H1 (cell line): Measurements from ENCODE around the gene TGFB2. TPM values are rescaled to one million over a fixed set of nuclear protein-coding genes. Genes with fewer than 3 reads are reported as not detected.

ENCODE experiments used
- CTCF ChIA-PET: fragments of 300-600 bp; sonication (Branson Sonifier 250); formaldehyde crosslinking; loops from one replicate; lab custom pipeline; 2021; ENCODE audit not compliant: partially characterized antibody; lab: Charles Lee
- POLR2A ChIA-PET: fragments of 300-600 bp; sonication (Branson Sonifier 250); formaldehyde crosslinking; loops from one replicate; lab custom pipeline; 2021; ENCODE audit warnings: inconsistent platforms; ENCODE audit not compliant: partially characterized antibody; lab: Charles Lee
- DNase-seq, 2 experiments: peaks; one replicate each; pipeline versions ENCODE4 v3.0.0 to v3.0.0-alpha.2; 2010 to 2022; ENCODE audit warnings: low spot score in 2 of 2, low read depth in 1 of 2, mixed read lengths in 1 of 2
- FAIRE-seq: peaks from 2 replicates; lab custom pipeline; 2011; peaks lifted over from hg19 to GRCh38; lab: Jason Lieb, UNC
- H2AFZ ChIP-seq: 2 replicates; pipeline ENCODE4 v1.8.1; 2012; ENCODE audit warnings: low read length, inconsistent platforms
- H2AK5ac ChIP-seq: 2 replicates; pipeline ENCODE4 v1.6.1; 2013; ENCODE audit warnings: low read depth, low read length
- H2BK120ac ChIP-seq: replicated peaks from 2 replicates; pipeline ENCODE3; 2013; ENCODE audit warnings: low read depth, low read length, inconsistent platforms
- H2BK12ac ChIP-seq: 2 replicates; pipeline ENCODE4 v1.6.1; 2013; ENCODE audit warnings: low read depth, low read length
- H2BK15ac ChIP-seq: 2 replicates; pipeline ENCODE4 v1.6.1; 2013; ENCODE audit warnings: low read length
- H2BK20ac ChIP-seq: 2 replicates; pipeline ENCODE4 v1.6.1; 2013; ENCODE audit warnings: low read length
- H2BK5ac ChIP-seq: 2 replicates; pipeline ENCODE4 v1.6.1; 2013; ENCODE audit warnings: low read depth, low read length
- H3K14ac ChIP-seq: 2 replicates; pipeline ENCODE4 v1.6.1; 2013; ENCODE audit warnings: inconsistent platforms; ENCODE audit not compliant: insufficient read length
- H3K18ac ChIP-seq: 2 replicates; pipeline ENCODE4 v1.6.1; 2013; ENCODE audit warnings: low read length; ENCODE audit errors: extremely low read depth
- H3K23ac ChIP-seq: 2 replicates; pipeline ENCODE4 v1.6.1; 2013; ENCODE audit warnings: inconsistent platforms; ENCODE audit not compliant: insufficient read length
- H3K23me2 ChIP-seq: 2 replicates; pipeline ENCODE4 v1.6.1; 2013; ENCODE audit warnings: low read depth, low read length
- H3K27ac ChIP-seq: 2 replicates; pipeline ENCODE4 v1.6.1; 2011; ENCODE audit warnings: low read depth, low read length, inconsistent platforms
- H3K27me3 ChIP-seq, 4 experiments: replicated peaks in 1 of 4; 1 replicate in 1 of 4; 2 replicates in 3 of 4; pipeline versions ENCODE4 v1.6.1 to v1.8.1; 2011 to 2013; ENCODE audit warnings: low read length in 3 of 4, mild to moderate bottlenecking in 3 of 4, inconsistent platforms in 2 of 4, mixed read lengths in 2 of 4, moderate library complexity in 1 of 4; ENCODE audit not compliant: control insufficient read depth in 3 of 4, insufficient read depth in 3 of 4; ENCODE audit errors: extremely low read depth in 1 of 4
- H3K36me3 ChIP-seq, 4 experiments: 2 replicates each; pipeline versions ENCODE4 v1.6.1 to v1.8.1; 2011 to 2013; ENCODE audit warnings: mild to moderate bottlenecking in 4 of 4, low read length in 3 of 4, moderate library complexity in 2 of 4, control low read depth in 1 of 4, inconsistent platforms in 1 of 4; ENCODE audit not compliant: insufficient read depth in 4 of 4, control insufficient read depth in 2 of 4
- H3K4ac ChIP-seq: replicated peaks from 2 replicates; pipeline ENCODE3; 2013; ENCODE audit warnings: low read length, low read depth, mixed read lengths, inconsistent platforms; ENCODE audit not compliant: insufficient read length
- H3K4me1 ChIP-seq, 4 experiments: replicated peaks in 1 of 4; 1 replicate in 1 of 4; 2 replicates in 3 of 4; pipeline versions ENCODE4 v1.6.1 to v1.8.1; 2011 to 2013; ENCODE audit warnings: low read length in 3 of 4, inconsistent platforms in 2 of 4, mixed read lengths in 1 of 4; ENCODE audit not compliant: insufficient read depth in 4 of 4, control insufficient read depth in 3 of 4
- H3K4me2 ChIP-seq, 2 experiments: 2 replicates each; pipeline versions ENCODE4 v1.6.1 to v1.8.1; 2011 to 2013; ENCODE audit warnings: low read depth in 2 of 2, low read length in 2 of 2, control low read depth in 1 of 2, inconsistent platforms in 1 of 2, mild to moderate bottlenecking in 1 of 2; ENCODE audit not compliant: insufficient read depth in 1 of 2
- H3K4me3 ChIP-seq, 4 experiments: fragments of 200-600, 300-600 bp in 1 of 4; sonication (generic), shearing (Covaris generic), sonication (Bioruptor Twin) in 1 of 4; 2 replicates each; pipeline versions ENCODE4 v1.5.1 to v1.8.1; 2011 to 2016; ENCODE audit warnings: low read length in 4 of 4, low read depth in 3 of 4, control low read depth in 2 of 4, inconsistent platforms in 2 of 4, mild to moderate bottlenecking in 2 of 4, mixed read lengths in 1 of 4, moderate library complexity in 1 of 4; ENCODE audit not compliant: insufficient read depth in 2 of 4; ENCODE audit errors: extremely low read depth in 1 of 4
- H3K56ac ChIP-seq: replicated peaks from 2 replicates; pipeline ENCODE3; 2013; ENCODE audit warnings: low read depth, mild to moderate bottlenecking, mixed read lengths, low read length, inconsistent platforms; ENCODE audit not compliant: insufficient read length
- H3K79me1 ChIP-seq: 2 replicates; pipeline ENCODE4 v1.6.1; 2013; ENCODE audit warnings: low read depth, low read length, control low read depth
- H3K79me2 ChIP-seq, 2 experiments: 2 replicates each; pipeline versions ENCODE4 v1.6.1 to v1.8.1; 2012 to 2013; ENCODE audit warnings: low read length in 2 of 2, mild to moderate bottlenecking in 2 of 2, inconsistent platforms in 1 of 2; ENCODE audit not compliant: insufficient read depth in 2 of 2, control insufficient read depth in 1 of 2
- H3K9ac ChIP-seq, 4 experiments: replicated peaks in 1 of 4; 1 replicate in 1 of 4; 2 replicates in 3 of 4; pipeline versions ENCODE4 v1.6.1 to v1.8.1; 2011 to 2013; ENCODE audit warnings: low read depth in 3 of 4, low read length in 3 of 4, control low read depth in 2 of 4, mild to moderate bottlenecking in 2 of 4, moderate library complexity in 2 of 4, inconsistent platforms in 1 of 4; ENCODE audit errors: extremely low read depth in 1 of 4
- H3K9me3 ChIP-seq, 2 experiments: 2 replicates each; pipeline versions ENCODE4 v1.6.1 to v1.8.1; 2012 to 2013; ENCODE audit warnings: mild to moderate bottlenecking in 2 of 2, moderate library complexity in 2 of 2, control low read depth in 1 of 2, inconsistent platforms in 1 of 2, low read depth in 1 of 2, low read length in 1 of 2, mixed read lengths in 1 of 2; ENCODE audit not compliant: insufficient read depth in 2 of 2
- H4K20me1 ChIP-seq, 2 experiments: replicated peaks in 1 of 2; 2 replicates each; pipeline versions ENCODE3 to v1.8.1; 2011 to 2013; ENCODE audit warnings: inconsistent platforms in 2 of 2, low read length in 2 of 2, mild to moderate bottlenecking in 1 of 2; ENCODE audit not compliant: insufficient read depth in 2 of 2, control insufficient read depth in 1 of 2
- H4K5ac ChIP-seq: 2 replicates; pipeline ENCODE4 v1.6.1; 2013; ENCODE audit warnings: low read length, low read depth, mixed read lengths, inconsistent platforms; ENCODE audit not compliant: insufficient read length
- H4K8ac ChIP-seq: 2 replicates; pipeline ENCODE4 v1.8.0; 2013; ENCODE audit warnings: mild to moderate bottlenecking, moderate library complexity, low read length, inconsistent platforms; ENCODE audit not compliant: insufficient read depth; ENCODE audit errors: extremely low read depth
- H4K91ac ChIP-seq: replicated peaks from 2 replicates; pipeline ENCODE3; 2013; ENCODE audit warnings: low read length, mixed read lengths, inconsistent platforms; ENCODE audit not compliant: insufficient read length
- BRCA1 ChIP-seq: IDR thresholded peaks from 2 replicates; pipeline ENCODE4 v1.6.1; 2012; ENCODE audit warnings: low read depth, low read length, improper control_type of control experiment
- FOSL1 ChIP-seq: IDR thresholded peaks from 2 replicates; pipeline ENCODE4 v1.6.1; 2011; ENCODE audit warnings: mild to moderate bottlenecking, low read depth, low read length, moderate library complexity; ENCODE audit not compliant: insufficient read depth
- HDAC6 ChIP-seq: IDR thresholded peaks from one replicate; pipeline ENCODE4 v1.7.1; 2012; ENCODE audit warnings: low read depth, mild to moderate bottlenecking, inconsistent platforms, low read length, moderate library complexity
- JUND ChIP-seq: IDR thresholded peaks from 2 replicates; pipeline ENCODE4 v1.6.1; 2011; ENCODE audit warnings: mild to moderate bottlenecking, improper control_type of control experiment, low read length
- KDM1A ChIP-seq: fragments of 200-600, 300-600 bp; sonication (generic); IDR thresholded peaks from 2 replicates; pipeline ENCODE4 v1.7.1; 2016; ENCODE audit warnings: mild to moderate bottlenecking, low read length, borderline replicate concordance
- KDM5A ChIP-seq: fragments of 200-600 bp; IDR thresholded peaks from 2 replicates; pipeline ENCODE4 v1.7.1; 2012; ENCODE audit warnings: mild to moderate bottlenecking, low read length, inconsistent platforms, mixed read lengths
- MAFK ChIP-seq: IDR thresholded peaks from 2 replicates; pipeline ENCODE4 v1.6.1; 2012; ENCODE audit warnings: low read depth, mild to moderate bottlenecking, improper control_type of control experiment, low read length
- RAD21 ChIP-seq, 2 experiments: IDR thresholded peaks in 1 of 2; conservative IDR thresholded peaks in 1 of 2; 2 replicates each; pipeline ENCODE4 v1.6.1; 2011; ENCODE audit warnings: low read depth in 2 of 2, low read length in 2 of 2, improper control_type of control experiment in 1 of 2, inconsistent platforms in 1 of 2, mild to moderate bottlenecking in 1 of 2, moderate library complexity in 1 of 2
- SIX5 ChIP-seq: IDR thresholded peaks from 2 replicates; pipeline ENCODE4 v1.6.1; 2011; ENCODE audit warnings: mild to moderate bottlenecking, low read depth, low read length
- SP2 ChIP-seq: IDR thresholded peaks from 2 replicates; pipeline ENCODE4 v1.6.1; 2012; ENCODE audit warnings: mild to moderate bottlenecking, low read length, inconsistent platforms
- SP4 ChIP-seq: IDR thresholded peaks from 2 replicates; pipeline ENCODE4 v1.6.1; 2012; ENCODE audit warnings: low read length, inconsistent platforms
- ZNF274 ChIP-seq: IDR thresholded peaks from 2 replicates; pipeline ENCODE4 v1.7.0; 2012; ENCODE audit warnings: low read length, borderline replicate concordance; ENCODE audit errors: extremely low read depth
- WGBS, 2 experiments: shearing (Covaris generic) in 1 of 2; methylation state at CpG; one replicate each; pipeline versions ENCODE4 v1.1.6 to v1.1.7; 2013 to 2015; ENCODE audit warnings: low lambda C conversion rate in 2 of 2, mixed read lengths in 2 of 2, inconsistent platforms in 1 of 2, low coverage in 1 of 2, missing lambda C conversion rate in 1 of 2; ENCODE audit not compliant: insufficient replicate concordance in 2 of 2, insufficient coverage in 1 of 2, insufficient read length in 1 of 2; ENCODE audit errors: extremely low coverage in 1 of 2, missing lambda C conversion rate in 1 of 2; 5-methylcytosine and 5-hydroxymethylcytosine counted together
- polyA plus RNA-seq, 7 experiments: library from polyadenylated mRNA; depleted of rRNA in 3 of 7; stranded (reverse) in 5 of 7; unstranded in 2 of 7; fragments of >200 nt in 5 of 7; fragments of 200-250 nt in 2 of 7; gene quantifications; 1 replicate in 5 of 7; 2 replicates in 1 of 7; 4 replicates in 1 of 7; pipeline versions ENCODE4 v1.2.1 to v1.2.3, GENCODE V29; 2011 to 2013; ENCODE audit warnings: missing spikeins in 2 of 7, mixed read lengths in 2 of 7
- total RNA-seq: library from RNA; stranded (reverse); fragmentation: NEBNext Ultra II Directional; extraction: Animal tissue kit (Norgen Biotek cat#: 25700); gene quantifications from 2 replicates; pipeline ENCODE4 v1.2.1, GENCODE V29; 2021
- TF ChIP-seq, protein P1 (sequence below): IDR thresholded peaks from 2 replicates; pipeline ENCODE4 v1.6.1; 2012; ENCODE audit warnings: inconsistent platforms

Gene TGFB2
- total and polyA plus RNA-seq, 2 of the 8 experiments (the other 6 are each of a cell fraction or from before 2014, with no cell fraction given): 0.26 to 0.84 TPM

DNA sequence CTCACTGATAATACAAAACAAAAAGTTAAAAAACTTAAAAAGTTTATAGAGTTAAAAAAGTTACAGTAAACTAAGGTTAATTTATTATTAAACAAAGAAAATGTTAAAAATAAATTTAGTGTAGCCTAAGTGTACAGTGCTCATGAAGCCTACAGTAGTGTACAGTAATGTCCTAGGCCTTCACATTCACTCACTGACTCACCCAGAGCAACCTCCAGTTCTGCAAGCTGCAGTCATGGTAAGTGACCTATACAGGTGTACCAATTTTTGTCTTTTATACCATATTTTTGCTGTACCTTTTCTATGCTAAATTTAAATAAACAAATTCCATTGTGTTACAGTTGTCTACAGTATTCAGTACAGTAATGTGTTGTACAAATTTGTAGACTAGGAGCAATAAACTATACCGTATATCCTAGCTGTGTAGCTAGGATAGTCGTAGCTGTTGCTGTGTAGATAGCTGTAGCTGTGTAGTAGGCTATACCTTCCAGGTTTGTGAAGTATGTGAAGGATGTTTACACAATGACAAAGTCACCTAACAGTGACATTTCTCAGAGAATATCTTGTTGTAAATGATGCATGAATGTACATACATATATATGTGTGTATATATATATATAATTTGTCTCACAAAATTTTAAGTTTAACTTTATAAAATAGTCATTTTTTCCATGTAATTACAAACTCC, 140.2 kb downstream of the TGFB2 start:
- Histone ChIP-seq H3K4ac (no peak overlapping the region), H3K79me2 (no peaks in the 10 kb centered on the region), H2BK20ac (no peak overlapping the region), H3K23me2 (no peaks in the 10 kb centered on the region), H2AK5ac (no peak overlapping the region), H3K27me3 (no peaks in the 10 kb centered on the region), H3K14ac (no peak overlapping the region), H4K5ac (no peak overlapping the region), H3K56ac (no peak overlapping the region), H3K4me3 (no peak overlapping the region), H4K91ac (no peak overlapping the region), H3K36me3 (no peaks in the 10 kb centered on the region), H2BK15ac (no peak overlapping the region), H3K4me2 (no peak overlapping the region), H3K4me1 (no peaks in the 10 kb centered on the region; a peak in 1 of 7 replicates), H4K8ac (no peak overlapping the region), H3K23ac (no peak overlapping the region), H3K9me3 (no peaks in the 10 kb centered on the region), H2AFZ (no peak overlapping the region), H3K79me1 (no peaks in the 10 kb centered on the region), H3K18ac (no peak overlapping the region), H2BK120ac (no peak overlapping the region), H2BK12ac (no peak overlapping the region), H4K20me1 (no peaks in the 10 kb centered on the region), H2BK5ac (no peak overlapping the region), H3K9ac (peak overlapping the region in 1 of 4 experiments; percentile 49; a peak in 1 of 7 replicates), H3K27ac (no peak overlapping the region)
- ChIA-PET POLR2A (no interaction called here), CTCF (interaction anchor here (0.8 to 0.9 kb wide), 2 partner anchors 147 to 1153 kb away, joined by 3 read pairs; no protein-coding TSS in a partner anchor)
- no peak for FAIRE-seq
- 87% methylated on average over 2 of the region's 2 CpGs; no CpG with 5 or more reads in 1 of the 2 experiments for WGBS, 2 experiments
- DNase-seq: no peak
- TF ChIP-seq HDAC6: no peak
- no peak for TF ChIP-seq BRCA1
- TF ChIP-seq KDM1A: no peak
- no peak for TF ChIP-seq SIX5
- TF ChIP-seq ZNF274: no peak
- no peak for TF ChIP-seq SP4
- no peak for TF ChIP-seq MAFK
- TF ChIP-seq SP2: no peak
- no peak for TF ChIP-seq KDM5A
- TF ChIP-seq RAD21 (IDR thresholded peaks at IDR 0.05 in 1 of 2, conservative IDR thresholded peaks at IDR 0.05 in 1 of 2; ENCODE audit: low read depth in 2 of 2, low read length in 2 of 2): no peak
- no peak for TF ChIP-seq JUND
- TF ChIP-seq FOSL1: no peak
- TF ChIP-seq, protein P1, sequence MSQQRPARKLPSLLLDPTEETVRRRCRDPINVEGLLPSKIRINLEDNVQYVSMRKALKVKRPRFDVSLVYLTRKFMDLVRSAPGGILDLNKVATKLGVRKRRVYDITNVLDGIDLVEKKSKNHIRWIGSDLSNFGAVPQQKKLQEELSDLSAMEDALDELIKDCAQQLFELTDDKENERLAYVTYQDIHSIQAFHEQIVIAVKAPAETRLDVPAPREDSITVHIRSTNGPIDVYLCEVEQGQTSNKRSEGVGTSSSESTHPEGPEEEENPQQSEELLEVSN: no peak
